CD4-positive, alpha-beta T cell treated with Interleukin-1 beta for 1 hour (primary cell): ENCODE measurements around the gene TACR1.
"Not testable (repeated sequence)": the region's sequence is repeated elsewhere in the genome, so short reads cannot be mapped to it uniquely, and the experiment has no call there.

Experiments used
- DNase-seq, 2 donors: peaks; one replicate each; pipeline ENCODE4 v3.0.0-alpha.2; 2020 to 2022

TACR1 gene

GRCh38 chr2:75194184-75194868, 5.0 kb downstream of the TACR1 start:
- DNase-seq, result no peak

- no peak for DNase-seq
These were observed 6.8 kb downstream of the TACR1 start for GRCh38 chr2:75192496-75192895.

GRCh38 chr2:75190271-75190990, 8.9 kb downstream of the TACR1 start:
- no peak for DNase-seq

- DNase-seq, result no peak
These were observed 12.5 kb downstream of the TACR1 start for GRCh38 chr2:75186821-75187220.

GRCh38 chr2:75182606-75183005, 16.7 kb downstream of the TACR1 start:
- no peak for DNase-seq

- DNase-seq, result no peak
These were observed 18.8 kb downstream of the TACR1 start for GRCh38 chr2:75180476-75180875.

GRCh38 chr2:75177427-75177826, 21.9 kb downstream of the TACR1 start:
- no peak for DNase-seq

- no peak for DNase-seq
These were observed 23.9 kb downstream of the TACR1 start for GRCh38 chr2:75175456-75175855.

- DNase-seq, result no peak
These were observed 24.3 kb downstream of the TACR1 start for GRCh38 chr2:75174981-75175380.

GRCh38 chr2:75174519-75174918, 24.8 kb downstream of the TACR1 start:
- DNase-seq, result no peak

- DNase-seq, result no peak
These were observed 25.6 kb downstream of the TACR1 start for GRCh38 chr2:75173740-75174139.

GRCh38 chr2:75171423-75171822, 27.9 kb downstream of the TACR1 start:
- DNase-seq, result not testable (repeated sequence)

- no peak for DNase-seq
These were observed 28.4 kb downstream of the TACR1 start for GRCh38 chr2:75170889-75171288.

- no peak for DNase-seq
These were observed 31.1 kb downstream of the TACR1 start for GRCh38 chr2:75168186-75168585.

GRCh38 chr2:75166491-75166890, 32.8 kb downstream of the TACR1 start:
- no peak for DNase-seq

GRCh38 chr2:75162897-75163296, 36.4 kb downstream of the TACR1 start:
- DNase-seq, result no peak

- no peak for DNase-seq
These were observed 37.1 kb downstream of the TACR1 start for GRCh38 chr2:75162259-75162658.

GRCh38 chr2:75157435-75157834, 41.9 kb downstream of the TACR1 start:
- DNase-seq, result no peak

GRCh38 chr2:75155115-75155514, 44.2 kb downstream of the TACR1 start:
- DNase-seq, result no peak

GRCh38 chr2:75153221-75153620, 46.1 kb downstream of the TACR1 start:
- DNase-seq, result no peak

GRCh38 chr2:75152243-75152642, 47.1 kb downstream of the TACR1 start:
- DNase-seq, result not testable (repeated sequence)

GRCh38 chr2:75147884-75148283, 51.4 kb downstream of the TACR1 start:
- DNase-seq, result not testable (repeated sequence)

GRCh38 chr2:75146606-75147332, 52.6 kb downstream of the TACR1 start:
- no peak for DNase-seq

GRCh38 chr2:75146221-75146605, 53.1 kb downstream of the TACR1 start:
- DNase-seq, result not testable (repeated sequence)
